Measurements from ENCODE around the gene TOP3A.

GRCh38 chr17:18339933-18340332 is 25.1 kb upstream of the TOP3A start:
- no peak for TF ChIP-seq CTCF (IDR thresholded peaks at IDR 0.05)
- TF ChIP-seq EZH2 (IDR thresholded peaks at IDR 0.05; ENCODE audit: borderline replicate concordance, insufficient read depth, low read depth, low read length, poor library complexity, severe bottlenecking), result no peak
